HG03354 (cell line): ENCODE results near the gene PAPPA2.
"Not testable (repeated sequence)": the region's sequence is repeated elsewhere in the genome, so short reads cannot be mapped to it uniquely, and the experiment has no call there.

Source experiments
- ATAC-seq: cut with Tn5 transposase; IDR thresholded peaks from one replicate; pipeline ENCODE4 v1.9.1; 2021; ENCODE audit warnings: mild to moderate bottlenecking; ENCODE audit not compliant: unreplicated experiment, poor library complexity, severe bottlenecking

Gene PAPPA2

GRCh38 chr1:176579087-176579486, 116.1 kb downstream of the PAPPA2 start:
- no peak for ATAC-seq

- no peak for ATAC-seq
Observed at GRCh38 chr1:176595217-176595616, 132.2 kb downstream of the PAPPA2 start.

- ATAC-seq, result no peak
Observed at GRCh38 chr1:176601348-176601747, 138.4 kb downstream of the PAPPA2 start.

- ATAC-seq, result no peak
Observed at GRCh38 chr1:176602388-176603004, 139.5 kb downstream of the PAPPA2 start.

- no peak for ATAC-seq
Observed at GRCh38 chr1:176603696-176604095, 140.7 kb downstream of the PAPPA2 start.

- no peak for ATAC-seq
Observed at GRCh38 chr1:176604461-176604860, 141.5 kb downstream of the PAPPA2 start.

GRCh38 chr1:176605176-176605575, 142.2 kb downstream of the PAPPA2 start:
- no peak for ATAC-seq

GRCh38 chr1:176609556-176610408, 146.8 kb downstream of the PAPPA2 start:
- no peak for ATAC-seq

- ATAC-seq, result no peak
Observed at GRCh38 chr1:176612791-176613190, 149.8 kb downstream of the PAPPA2 start.

GRCh38 chr1:176617881-176618280, 154.9 kb downstream of the PAPPA2 start:
- no peak for ATAC-seq

GRCh38 chr1:176619261-176619660, 156.3 kb downstream of the PAPPA2 start:
- ATAC-seq, result no peak

GRCh38 chr1:176625365-176625764, 162.4 kb downstream of the PAPPA2 start:
- no peak for ATAC-seq

- no peak for ATAC-seq
Observed at GRCh38 chr1:176626572-176627061, 163.6 kb downstream of the PAPPA2 start.

- no peak for ATAC-seq
Observed at GRCh38 chr1:176628775-176629174, 165.8 kb downstream of the PAPPA2 start.

- ATAC-seq, result not testable (repeated sequence)
Observed at GRCh38 chr1:176634733-176635132, 171.8 kb downstream of the PAPPA2 start.

GRCh38 chr1:176638713-176639526, 175.9 kb downstream of the PAPPA2 start:
- ATAC-seq, result no peak

GRCh38 chr1:176643536-176643935, 180.6 kb downstream of the PAPPA2 start:
- ATAC-seq, result no peak

- ATAC-seq, result no peak
Observed at GRCh38 chr1:176648556-176648955, 185.6 kb downstream of the PAPPA2 start.

GRCh38 chr1:176656257-176656995, 193.5 kb downstream of the PAPPA2 start:
- ATAC-seq, result no peak

GRCh38 chr1:176669782-176670181, 206.8 kb downstream of the PAPPA2 start:
- ATAC-seq, result no peak
